Adrenal gland (tissue), 5 donors: Measurements from ENCODE around the gene WNT7A.

ENCODE experiments used
- CTCF ChIP-seq, 6 experiments: fragments of 450-650 bp in 4 of 6; fragments of 200-600 bp in 2 of 6; sonication (generic) in 1 of 6; IDR thresholded peaks; 1 replicate in 5 of 6; 2 replicates in 1 of 6; pipeline versions ENCODE4 v1.5.1 to v1.8.0; 2016 to 2021; ENCODE audit warnings: antibody characterized with exemption in 6 of 6, mild to moderate bottlenecking in 2 of 6, moderate library complexity in 1 of 6
- POLR2A ChIP-seq, 2 donors: fragments of 450-650 bp; IDR thresholded peaks; one replicate each; pipeline ENCODE4 v1.6.1; 2017; ENCODE audit warnings: antibody characterized with exemption in 2 of 2, mild to moderate bottlenecking in 2 of 2, moderate library complexity in 1 of 2
- donor health status: DM: no; HTN: no; CAD: no.

DNA sequence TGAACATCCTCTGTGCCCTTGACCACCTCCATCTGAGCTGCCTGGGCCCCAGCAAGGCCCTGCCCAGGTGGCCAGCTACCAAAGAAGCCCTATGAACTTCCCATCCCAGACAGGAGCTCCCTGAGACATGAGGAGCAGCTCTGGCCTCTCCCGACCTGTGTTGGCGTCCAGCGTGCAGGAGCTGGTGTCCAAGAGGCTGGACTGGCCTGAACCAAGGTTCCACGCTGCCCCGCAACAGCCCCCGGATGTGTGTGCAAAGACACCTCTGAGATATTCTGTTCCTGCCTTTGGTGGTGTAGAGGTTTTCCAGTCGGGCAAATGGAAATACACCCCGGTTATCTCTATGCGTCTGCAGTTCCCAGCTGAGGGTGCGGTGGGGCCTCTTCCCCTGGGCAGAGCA, 42.1 kb downstream of the WNT7A start:
- TF ChIP-seq CTCF (IDR thresholded peaks at IDR 0.05) = no peak
- TF ChIP-seq POLR2A (IDR thresholded peaks at IDR 0.05) = no peak
